Measurements from ENCODE around the gene ABLIM1. TPM values are rescaled to one million over a fixed set of nuclear protein-coding genes. Genes with fewer than 3 reads are reported as not detected.

Gene ABLIM1
- polyA plus RNA-seq, 3 donors, result 0.33 to 0.91 (median 0.57) TPM

DNA sequence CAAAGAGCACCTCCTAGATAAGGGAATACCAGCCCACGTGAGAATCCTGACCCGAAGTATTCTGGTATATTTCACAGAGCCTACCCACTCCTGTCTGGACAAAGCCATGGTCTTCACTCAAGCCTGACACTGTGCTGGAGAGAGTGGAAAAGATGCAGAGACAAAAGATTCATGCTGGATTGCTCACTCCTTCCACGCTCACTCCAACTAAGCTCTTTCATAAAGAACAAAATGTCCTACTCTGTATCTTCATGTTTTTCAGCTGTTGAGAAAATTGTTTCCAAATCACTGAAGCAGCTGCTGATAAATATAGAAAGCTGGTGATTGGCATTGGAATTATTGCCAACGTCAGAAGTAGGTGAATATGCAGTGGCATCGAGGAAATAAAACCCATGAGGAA lies 106.0 kb downstream of the ABLIM1 start:
- Histone ChIP-seq H3K4me3 (replicated peaks in 1 of 3; ENCODE audit: low read depth in 2 of 3, low read length in 3 of 3) (no peak overlapping the region), H4K20me1 (ENCODE audit: insufficient read depth, low read length) (no peaks in the 10 kb centered on the region), H3K27ac (ENCODE audit: low read depth in 1 of 2, low read length in 2 of 2) (no peak overlapping the region), H3K9me3 (replicated peaks in 1 of 2; ENCODE audit: control insufficient read depth in 1 of 2, insufficient read depth in 1 of 2, low read length in 2 of 2) (peaks cover 0 to under 1% of the 10 kb centered on the region in 2 donors), H3K79me2 (ENCODE audit: insufficient read depth, low read length) (no peaks in the 10 kb centered on the region), H3K9ac (ENCODE audit: insufficient read depth, low read length, poor library complexity, severe bottlenecking) (no peak overlapping the region), H3K4me1 (ENCODE audit: control insufficient read depth in 1 of 2, insufficient read depth in 2 of 2, low read length in 2 of 2) (no peaks in the 10 kb centered on the region), H3K36me3 (replicated peaks in 1 of 2; ENCODE audit: control insufficient read depth in 1 of 2, insufficient read depth in 2 of 2, low read length in 2 of 2) (no peaks in the 10 kb centered on the region), H3K27me3 (ENCODE audit: control insufficient read depth in 2 of 2, insufficient read depth in 2 of 2, low read length in 2 of 2) (no peaks in the 10 kb centered on the region), H2AFZ (ENCODE audit: insufficient read depth, low read depth, low read length, poor library complexity, severe bottlenecking) (no peak overlapping the region), H3K4me2 (replicated peaks; ENCODE audit: extremely low read depth, low read length, poor library complexity, severe bottlenecking) (no peak overlapping the region)
- Mint-ChIP-seq H3K4me1 (peaks cover 8% of the 10 kb centered on the region), H3K36me3 (no peaks in the 10 kb centered on the region), H3K27me3 (ENCODE audit: low read depth in 3 of 3) (peaks cover 3 to 9% (median 8%) of the 10 kb centered on the region in 3 donors), H3K4me3 (no peak overlapping the region), H3K27ac (no peak overlapping the region), H3K9me3 (peaks cover 0 to 3% (median under 1%) of the 10 kb centered on the region in 7 donors)
- intact Hi-C loops (cut with micrococcal nuclease), result loop anchor here (5.0 to 10.0 kb wide), 2 partner anchors 233 to 325 kb away; no protein-coding TSS in a partner anchor
- DNase-seq, result no peak
- TF ChIP-seq, protein P1, sequence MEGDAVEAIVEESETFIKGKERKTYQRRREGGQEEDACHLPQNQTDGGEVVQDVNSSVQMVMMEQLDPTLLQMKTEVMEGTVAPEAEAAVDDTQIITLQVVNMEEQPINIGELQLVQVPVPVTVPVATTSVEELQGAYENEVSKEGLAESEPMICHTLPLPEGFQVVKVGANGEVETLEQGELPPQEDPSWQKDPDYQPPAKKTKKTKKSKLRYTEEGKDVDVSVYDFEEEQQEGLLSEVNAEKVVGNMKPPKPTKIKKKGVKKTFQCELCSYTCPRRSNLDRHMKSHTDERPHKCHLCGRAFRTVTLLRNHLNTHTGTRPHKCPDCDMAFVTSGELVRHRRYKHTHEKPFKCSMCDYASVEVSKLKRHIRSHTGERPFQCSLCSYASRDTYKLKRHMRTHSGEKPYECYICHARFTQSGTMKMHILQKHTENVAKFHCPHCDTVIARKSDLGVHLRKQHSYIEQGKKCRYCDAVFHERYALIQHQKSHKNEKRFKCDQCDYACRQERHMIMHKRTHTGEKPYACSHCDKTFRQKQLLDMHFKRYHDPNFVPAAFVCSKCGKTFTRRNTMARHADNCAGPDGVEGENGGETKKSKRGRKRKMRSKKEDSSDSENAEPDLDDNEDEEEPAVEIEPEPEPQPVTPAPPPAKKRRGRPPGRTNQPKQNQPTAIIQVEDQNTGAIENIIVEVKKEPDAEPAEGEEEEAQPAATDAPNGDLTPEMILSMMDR (IDR thresholded peaks at IDR 0.05), result no peak
- no CpG with 5 or more reads among the region's 5 CpGs for WGBS (ENCODE audit: insufficient coverage)

DNA sequence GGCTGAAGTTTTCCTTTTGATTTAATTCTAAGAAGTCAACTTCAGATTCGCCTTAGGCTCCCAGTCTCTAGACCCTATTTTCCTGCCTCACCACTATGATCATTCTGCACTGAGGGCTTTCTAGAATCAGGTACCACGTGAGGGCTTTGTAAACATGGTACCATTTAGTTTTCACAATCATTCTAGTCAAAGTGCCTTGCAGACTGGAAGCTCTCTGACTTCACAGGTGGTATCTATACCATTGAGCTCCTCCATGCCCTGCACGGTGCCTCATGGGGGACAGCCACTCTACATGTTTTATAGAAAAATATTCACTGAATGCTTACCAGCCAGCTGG lies 106.5 kb downstream of the ABLIM1 start:
- H3K27ac ChIP-seq (ENCODE audit: low read depth in 1 of 2, low read length in 2 of 2), result no peak overlapping the region
- H2AFZ ChIP-seq (ENCODE audit: insufficient read depth, low read depth, low read length, poor library complexity, severe bottlenecking), result no peak overlapping the region
- no peak overlapping the region for H3K4me3 ChIP-seq (replicated peaks in 1 of 3; ENCODE audit: low read depth in 2 of 3, low read length in 3 of 3)
- 89% methylated on average over 3 of the region's 3 CpGs for WGBS (ENCODE audit: insufficient coverage)
- no peaks in the 10 kb centered on the region for H3K36me3 ChIP-seq (replicated peaks in 1 of 2; ENCODE audit: control insufficient read depth in 1 of 2, insufficient read depth in 2 of 2, low read length in 2 of 2)
- no peak overlapping the region for H3K4me2 ChIP-seq (replicated peaks; ENCODE audit: extremely low read depth, low read length, poor library complexity, severe bottlenecking)
- Mint-ChIP-seq H3K4me3 (no peak overlapping the region), H3K9me3 (no peaks in the 10 kb centered on the region), H3K27me3 (ENCODE audit: low read depth in 3 of 3) (peaks cover 3 to 9% (median 8%) of the 10 kb centered on the region in 3 donors), H3K27ac (no peak overlapping the region), H3K36me3 (no peaks in the 10 kb centered on the region), H3K4me1 (peaks cover 8% of the 10 kb centered on the region)
- H3K79me2 ChIP-seq (ENCODE audit: insufficient read depth, low read length), result no peaks in the 10 kb centered on the region
- H3K9ac ChIP-seq (ENCODE audit: insufficient read depth, low read length, poor library complexity, severe bottlenecking), result no peak overlapping the region
- no peaks in the 10 kb centered on the region for H4K20me1 ChIP-seq (ENCODE audit: insufficient read depth, low read length)
- TF ChIP-seq, protein P1 (IDR thresholded peaks at IDR 0.05), result no peak
- no peaks in the 10 kb centered on the region for H3K9me3 ChIP-seq (replicated peaks in 1 of 2; ENCODE audit: control insufficient read depth in 1 of 2, insufficient read depth in 1 of 2, low read length in 2 of 2)
- intact Hi-C loops (cut with micrococcal nuclease), result loop anchor here (2.0 to 10.0 kb wide), 3 partner anchors 233 to 326 kb away; no protein-coding TSS in a partner anchor
- H3K4me1 ChIP-seq (ENCODE audit: control insufficient read depth in 1 of 2, insufficient read depth in 2 of 2, low read length in 2 of 2), result no peaks in the 10 kb centered on the region
- H3K27me3 ChIP-seq (ENCODE audit: control insufficient read depth in 2 of 2, insufficient read depth in 2 of 2, low read length in 2 of 2), result no peaks in the 10 kb centered on the region
- DNase-seq, result no peak

Data from CD14-positive monocyte (primary cell).